DND-41 (cell line): Measurements from ENCODE around the gene SURF2.

Experiments
- CTCF ChIP-seq: IDR thresholded peaks from 2 replicates; pipeline ENCODE4 v1.5.1; 2012; ENCODE audit warnings: borderline replicate concordance, low read length, moderate library complexity, mild to moderate bottlenecking; ENCODE audit not compliant: poor library complexity, severe bottlenecking; ENCODE audit errors: extremely low read depth
- EZH2 ChIP-seq: IDR thresholded peaks from 3 replicates; pipeline ENCODE4 v1.6.1; 2012; ENCODE audit warnings: borderline replicate concordance, low read depth, mild to moderate bottlenecking, moderate library complexity, low read length, inconsistent platforms; ENCODE audit not compliant: severe bottlenecking

GRCh38 chr9:133372144-133372543, 15.8 kb downstream of the SURF2 start:
- no peak for TF ChIP-seq CTCF
- no peak for TF ChIP-seq EZH2
